Transverse colon (tissue), 3 donors: ENCODE results near the gene CISD2.

Experiments used
- CTCF ChIP-seq, 5 experiments: fragments of 200-600 bp in 3 of 5; fragments of 450-650 bp in 2 of 5; sonication (generic) in 3 of 5; IDR thresholded peaks; 1 replicate in 2 of 5; 2 replicates in 3 of 5; pipeline ENCODE4 v1.5.1; 2016 to 2017; ENCODE audit warnings: antibody characterized with exemption in 5 of 5, inconsistent platforms in 3 of 5, mild to moderate bottlenecking in 2 of 5, moderate library complexity in 1 of 5
- EP300 ChIP-seq: sonication (generic); formaldehyde crosslinking; IDR thresholded peaks from one replicate; pipeline ENCODE4 v1.6.1; 2017; ENCODE audit warnings: antibody characterized with exemption, low read depth

GRCh38 chr4:102860611-102861324 lies 8.0 kb upstream of the CISD2 start:
- no peak for TF ChIP-seq CTCF (IDR thresholded peaks at IDR 0.05)
- no peak for TF ChIP-seq EP300
